ENCODE results near the gene PRR7.

- no peak for TF ChIP-seq TAF1 (IDR thresholded peaks at IDR 0.05; ENCODE audit: low read depth)
- TF ChIP-seq, protein P1, sequence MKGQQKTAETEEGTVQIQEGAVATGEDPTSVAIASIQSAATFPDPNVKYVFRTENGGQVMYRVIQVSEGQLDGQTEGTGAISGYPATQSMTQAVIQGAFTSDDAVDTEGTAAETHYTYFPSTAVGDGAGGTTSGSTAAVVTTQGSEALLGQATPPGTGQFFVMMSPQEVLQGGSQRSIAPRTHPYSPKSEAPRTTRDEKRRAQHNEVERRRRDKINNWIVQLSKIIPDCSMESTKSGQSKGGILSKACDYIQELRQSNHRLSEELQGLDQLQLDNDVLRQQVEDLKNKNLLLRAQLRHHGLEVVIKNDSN (IDR thresholded peaks at IDR 0.05): no peak
- TF ChIP-seq TCF12 (IDR thresholded peaks at IDR 0.05; ENCODE audit: low read depth): no peak
- no peak for TF ChIP-seq CREB1 (IDR thresholded peaks at IDR 0.05; ENCODE audit: low read depth)
- no peak for TF ChIP-seq EP300 (IDR thresholded peaks at IDR 0.05; ENCODE audit: borderline replicate concordance)
- TF ChIP-seq REST (IDR thresholded peaks at IDR 0.05; ENCODE audit: low read depth): no peak
- no peak for TF ChIP-seq EGR1 (IDR thresholded peaks at IDR 0.05)
- TF ChIP-seq, protein P2, sequence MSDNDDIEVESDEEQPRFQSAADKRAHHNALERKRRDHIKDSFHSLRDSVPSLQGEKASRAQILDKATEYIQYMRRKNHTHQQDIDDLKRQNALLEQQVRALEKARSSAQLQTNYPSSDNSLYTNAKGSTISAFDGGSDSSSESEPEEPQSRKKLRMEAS (IDR thresholded peaks at IDR 0.05): no peak
- no peak for TF ChIP-seq TEAD4 (IDR thresholded peaks at IDR 0.05)
Measured at GRCh38 chr5:177489119-177489716, 42.6 kb downstream of the PRR7 start.

All from Ishikawa (cell line).